ENCODE results near the gene SEM1.
A peak's percentile ranks its signal among the peaks of the same experiment; 100 is the strongest.
"Not testable (repeated sequence)": the region's sequence is repeated elsewhere in the genome, so short reads cannot be mapped to it uniquely, and the experiment has no call there.

The SEM1 gene

GRCh38 chr7:96722928-96723327 lies 13.3 kb upstream of the SEM1 start:
- not testable (repeated sequence) for ATAC-seq (replicated peaks; ENCODE audit: extremely low read depth, poor library complexity, severe bottlenecking); H3K4me3 Mint-ChIP-seq

DNA sequence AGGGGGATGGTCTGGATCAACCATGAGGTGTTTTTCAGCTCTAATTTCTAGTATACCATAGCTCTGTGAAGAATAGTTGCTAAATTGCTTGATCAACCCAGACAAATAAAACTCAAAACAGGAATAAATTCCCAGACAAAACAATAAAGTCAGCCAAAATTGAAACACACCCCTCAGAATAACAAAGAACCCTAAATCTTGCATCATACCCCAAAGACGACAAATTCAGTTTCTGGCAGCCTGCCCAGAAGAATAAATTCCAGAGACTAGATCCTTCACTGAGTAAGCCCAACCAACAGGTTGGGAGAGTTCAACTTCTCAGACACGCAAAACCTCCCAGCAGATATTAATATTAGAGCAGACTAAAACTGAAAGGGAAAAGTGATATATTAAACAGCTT lies 11.2 kb upstream of the SEM1 start:
- DNase-seq (ENCODE audit: low spot score in 2 of 2) (no peak), ATAC-seq (replicated peaks; ENCODE audit: extremely low read depth, poor library complexity, severe bottlenecking) (no peak)
- H3K36me3 Mint-ChIP-seq (ENCODE audit: insufficient read depth) = peaks cover 2% of the 10 kb centered on the region
- H3K4me3 Mint-ChIP-seq = no peak overlapping the region
- H3K27me3 Mint-ChIP-seq = peaks cover 70% of the 10 kb centered on the region
- no peak overlapping the region for H3K27ac Mint-ChIP-seq (ENCODE audit: low read depth)
- H3K4me1 Mint-ChIP-seq = no peaks in the 10 kb centered on the region
- no peaks in the 10 kb centered on the region for H3K9me3 Mint-ChIP-seq

More at GRCh38 chr7:96722928-96723327, 13.3 kb upstream of the SEM1 start:
- not testable (repeated sequence) for H3K36me3 Mint-ChIP-seq (ENCODE audit: insufficient read depth); H3K4me1 Mint-ChIP-seq; H3K27ac Mint-ChIP-seq (ENCODE audit: low read depth); H3K9me3 Mint-ChIP-seq; DNase-seq (ENCODE audit: low spot score in 2 of 2)
- H3K27me3 Mint-ChIP-seq = peaks cover 50% of the 10 kb centered on the region

- peaks cover 70% of the 10 kb centered on the region for H3K27me3 Mint-ChIP-seq
- DNase-seq (ENCODE audit: low spot score in 2 of 2) (no peak), ATAC-seq (replicated peaks; ENCODE audit: extremely low read depth, poor library complexity, severe bottlenecking) (no peak)
- no peak overlapping the region for H3K4me3 Mint-ChIP-seq
- H3K4me1 Mint-ChIP-seq = no peaks in the 10 kb centered on the region
- no peak overlapping the region for H3K27ac Mint-ChIP-seq (ENCODE audit: low read depth)
- no peaks in the 10 kb centered on the region for H3K9me3 Mint-ChIP-seq
- H3K36me3 Mint-ChIP-seq (ENCODE audit: insufficient read depth) = peaks cover 2% of the 10 kb centered on the region
These were observed 9.5 kb upstream of the SEM1 start for GRCh38 chr7:96719164-96719563.

GRCh38 chr7:96718107-96719003 lies 8.7 kb upstream of the SEM1 start:
- no peak for DNase-seq (ENCODE audit: low spot score in 2 of 2)
- peaks cover 69% of the 10 kb centered on the region for H3K27me3 Mint-ChIP-seq

GRCh38 chr7:96713037-96713436 lies 3.4 kb upstream of the SEM1 start:
- ATAC-seq (replicated peaks; ENCODE audit: extremely low read depth, poor library complexity, severe bottlenecking) = no peak
- no peak overlapping the region for H3K4me3 Mint-ChIP-seq

More at GRCh38 chr7:96718107-96719003, 8.7 kb upstream of the SEM1 start:
- Mint-ChIP-seq H3K4me1 (no peaks in the 10 kb centered on the region), H3K9me3 (no peaks in the 10 kb centered on the region), H3K36me3 (ENCODE audit: insufficient read depth) (peaks cover 2% of the 10 kb centered on the region), H3K4me3 (no peak overlapping the region), H3K27ac (ENCODE audit: low read depth) (no peak overlapping the region)
- no peak for ATAC-seq (replicated peaks; ENCODE audit: extremely low read depth, poor library complexity, severe bottlenecking)

DNA sequence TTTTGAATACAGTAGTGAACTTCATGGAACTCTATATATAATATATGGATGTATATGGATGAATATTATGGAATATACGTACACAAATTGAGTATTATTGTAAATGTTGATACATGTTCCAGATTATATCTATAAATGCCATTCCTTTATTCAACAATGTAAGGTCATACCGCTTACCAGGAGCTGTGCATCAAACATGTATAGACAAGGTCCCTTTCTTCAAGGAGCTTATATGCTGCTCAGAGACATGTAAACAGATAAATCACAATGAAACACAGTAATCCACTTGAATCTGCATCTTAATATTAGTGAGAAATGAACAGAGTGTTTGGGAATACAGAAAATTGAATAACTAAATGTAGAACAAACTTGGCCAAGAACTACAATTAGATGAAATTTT lies 898 bp upstream of the SEM1 start:
- ATAC-seq (replicated peaks; ENCODE audit: extremely low read depth, poor library complexity, severe bottlenecking) (no peak), DNase-seq (ENCODE audit: low spot score in 2 of 2) (no peak)
- Mint-ChIP-seq H3K36me3 (ENCODE audit: insufficient read depth) (peaks cover 14% of the 10 kb centered on the region), H3K4me3 (peak overlapping the region; percentile 93), H3K9me3 (no peaks in the 10 kb centered on the region), H3K4me1 (peaks cover 18% of the 10 kb centered on the region), H3K27ac (ENCODE audit: low read depth) (no peak overlapping the region), H3K27me3 (no peaks in the 10 kb centered on the region)

More at GRCh38 chr7:96713037-96713436, 3.4 kb upstream of the SEM1 start:
- Mint-ChIP-seq H3K27me3 (peaks cover 20% of the 10 kb centered on the region), H3K9me3 (no peaks in the 10 kb centered on the region), H3K36me3 (ENCODE audit: insufficient read depth) (peaks cover 5% of the 10 kb centered on the region), H3K4me1 (peaks cover 10% of the 10 kb centered on the region), H3K27ac (ENCODE audit: low read depth) (no peak overlapping the region)
- no peak for DNase-seq (ENCODE audit: low spot score in 2 of 2)

DNA sequence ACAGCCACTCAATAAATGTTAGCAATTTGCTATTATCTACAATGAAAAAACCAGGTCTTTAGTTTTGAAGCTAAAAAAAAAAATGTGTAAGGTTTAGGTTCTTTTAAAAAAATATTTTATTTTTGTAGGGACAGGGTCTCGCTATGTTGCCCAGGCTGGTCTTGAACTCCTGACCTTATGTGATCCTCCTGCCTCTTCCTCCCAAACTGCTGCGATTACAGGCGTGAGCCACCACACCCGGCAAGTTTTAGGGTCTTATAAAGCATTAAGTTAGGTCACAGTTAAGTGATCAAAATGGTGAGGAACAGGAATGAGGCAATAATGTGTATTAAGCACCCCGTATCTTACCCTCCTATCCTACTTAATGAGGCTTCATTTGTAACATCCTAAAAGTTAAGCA lies 774 bp downstream of the SEM1 start:
- ATAC-seq (replicated peaks; ENCODE audit: extremely low read depth, poor library complexity, severe bottlenecking) (peak; percentile 7), DNase-seq (ENCODE audit: low spot score in 2 of 2) (no peak)
- Mint-ChIP-seq H3K4me1 (peaks cover 27% of the 10 kb centered on the region), H3K36me3 (ENCODE audit: insufficient read depth) (peaks cover 14% of the 10 kb centered on the region), H3K27ac (ENCODE audit: low read depth) (peak overlapping the region; percentile 92), H3K4me3 (peak overlapping the region; percentile 93), H3K27me3 (no peaks in the 10 kb centered on the region), H3K9me3 (no peaks in the 10 kb centered on the region)

DNA sequence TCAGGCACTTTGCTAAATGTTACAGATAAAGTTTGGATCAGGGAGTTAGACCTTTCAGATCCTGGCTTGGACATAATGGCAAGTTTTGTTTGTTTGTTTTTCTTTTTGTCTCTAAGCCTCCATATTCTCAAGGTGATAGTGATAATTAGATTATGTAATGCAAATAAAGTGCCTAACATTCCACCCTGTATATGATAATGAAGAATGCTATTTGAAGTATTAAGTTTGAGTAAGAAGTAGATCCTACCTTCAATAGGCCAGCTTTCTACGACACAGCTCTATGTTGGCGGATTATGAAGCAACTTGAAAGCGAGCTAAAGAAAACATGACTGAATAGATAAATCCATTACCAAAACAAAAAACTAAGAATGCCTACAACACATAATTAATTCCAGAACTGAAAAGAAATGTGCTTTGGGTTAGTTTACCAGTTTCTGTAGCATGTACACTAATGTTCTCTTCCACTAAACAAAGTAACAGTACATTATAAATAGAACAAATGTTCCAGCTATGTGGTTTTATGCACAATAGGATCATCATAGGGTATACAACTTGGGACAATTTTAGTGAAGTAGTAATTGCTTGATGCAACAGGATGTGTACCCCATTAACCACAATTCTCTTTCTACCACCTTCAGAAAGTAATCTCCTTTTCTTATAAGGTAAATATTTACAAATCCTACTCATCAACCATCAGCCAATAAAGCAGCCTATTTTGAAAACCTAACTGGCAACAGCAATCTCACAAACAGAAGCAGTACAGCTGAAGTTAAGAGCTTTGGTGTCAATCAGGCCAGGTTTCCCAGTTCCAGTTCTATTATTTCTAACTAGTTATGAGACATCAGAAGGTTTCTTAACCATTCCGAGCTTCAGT lies 1.5 kb downstream of the SEM1 start:
- Mint-ChIP-seq H3K27me3 (no peaks in the 10 kb centered on the region), H3K4me3 (peak overlapping the region; percentile 93), H3K9me3 (no peaks in the 10 kb centered on the region), H3K36me3 (ENCODE audit: insufficient read depth) (peaks cover 14% of the 10 kb centered on the region), H3K27ac (ENCODE audit: low read depth) (peak overlapping the region; percentile 92), H3K4me1 (peaks cover 31% of the 10 kb centered on the region)
- ATAC-seq (replicated peaks; ENCODE audit: extremely low read depth, poor library complexity, severe bottlenecking) = no peak
- DNase-seq (ENCODE audit: low spot score in 2 of 2) = no peak

DNA sequence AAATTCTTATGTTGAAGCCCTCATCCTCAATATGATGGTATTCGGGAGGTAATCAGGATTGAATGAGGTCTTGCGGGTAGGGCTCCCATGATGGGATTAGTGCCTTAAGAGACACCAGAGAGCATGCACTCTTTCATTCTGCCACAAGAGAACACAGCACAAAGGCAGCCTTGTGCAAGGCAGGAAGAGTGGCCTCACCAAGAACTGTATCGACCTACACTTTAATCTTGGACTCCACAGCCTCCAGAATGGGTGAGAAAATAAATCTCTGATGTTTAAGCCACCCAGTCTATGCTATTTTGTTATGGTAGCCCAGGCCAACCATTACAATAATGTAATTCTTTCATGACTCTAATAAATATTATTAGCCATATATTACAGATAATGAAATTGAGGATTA lies 8.4 kb downstream of the SEM1 start:
- Mint-ChIP-seq H3K27ac (ENCODE audit: low read depth) (peak overlapping the region; percentile 70), H3K36me3 (ENCODE audit: insufficient read depth) (peaks cover 1% of the 10 kb centered on the region), H3K9me3 (no peaks in the 10 kb centered on the region), H3K27me3 (no peaks in the 10 kb centered on the region), H3K4me1 (peaks cover 64% of the 10 kb centered on the region), H3K4me3 (no peak overlapping the region)
- ATAC-seq (replicated peaks; ENCODE audit: extremely low read depth, poor library complexity, severe bottlenecking) (no peak), DNase-seq (ENCODE audit: low spot score in 2 of 2) (no peak)

DNA sequence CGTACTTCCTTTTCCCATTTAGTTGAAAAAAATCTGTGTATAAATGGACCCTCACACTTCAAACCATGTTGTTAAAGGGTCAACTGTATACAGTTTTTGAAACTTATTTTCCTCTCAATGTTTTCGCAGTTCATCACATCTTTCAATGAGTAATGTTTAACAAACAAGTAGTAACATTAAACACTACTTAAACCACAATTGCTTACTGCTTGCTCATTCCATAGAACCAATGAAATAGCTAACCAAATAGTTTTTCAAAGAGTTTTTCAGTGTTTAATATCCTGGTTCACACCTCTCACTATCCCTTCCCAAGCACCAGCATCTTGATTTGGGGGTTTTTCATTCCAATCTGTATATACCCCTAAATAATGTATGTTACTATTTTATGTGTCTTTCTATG lies 9.1 kb downstream of the SEM1 start:
- DNase-seq (ENCODE audit: low spot score in 2 of 2) (no peak), ATAC-seq (replicated peaks; ENCODE audit: extremely low read depth, poor library complexity, severe bottlenecking) (no peak)
- no peak overlapping the region for H3K4me3 Mint-ChIP-seq
- H3K36me3 Mint-ChIP-seq (ENCODE audit: insufficient read depth) = peaks cover 1% of the 10 kb centered on the region
- no peak overlapping the region for H3K27ac Mint-ChIP-seq (ENCODE audit: low read depth)
- H3K9me3 Mint-ChIP-seq = no peaks in the 10 kb centered on the region
- H3K27me3 Mint-ChIP-seq = no peaks in the 10 kb centered on the region
- peaks cover 64% of the 10 kb centered on the region for H3K4me1 Mint-ChIP-seq

GRCh38 chr7:96699219-96699871 lies 10.3 kb downstream of the SEM1 start:
- Mint-ChIP-seq H3K9me3 (no peaks in the 10 kb centered on the region), H3K4me1 (peaks cover 65% of the 10 kb centered on the region), H3K36me3 (ENCODE audit: insufficient read depth) (peaks cover 3% of the 10 kb centered on the region), H3K27ac (ENCODE audit: low read depth) (peak overlapping the region; percentile 20), H3K4me3 (no peak overlapping the region), H3K27me3 (no peaks in the 10 kb centered on the region)
- DNase-seq (ENCODE audit: low spot score in 2 of 2) (no peak), ATAC-seq (replicated peaks; ENCODE audit: extremely low read depth, poor library complexity, severe bottlenecking) (no peak)

DNA sequence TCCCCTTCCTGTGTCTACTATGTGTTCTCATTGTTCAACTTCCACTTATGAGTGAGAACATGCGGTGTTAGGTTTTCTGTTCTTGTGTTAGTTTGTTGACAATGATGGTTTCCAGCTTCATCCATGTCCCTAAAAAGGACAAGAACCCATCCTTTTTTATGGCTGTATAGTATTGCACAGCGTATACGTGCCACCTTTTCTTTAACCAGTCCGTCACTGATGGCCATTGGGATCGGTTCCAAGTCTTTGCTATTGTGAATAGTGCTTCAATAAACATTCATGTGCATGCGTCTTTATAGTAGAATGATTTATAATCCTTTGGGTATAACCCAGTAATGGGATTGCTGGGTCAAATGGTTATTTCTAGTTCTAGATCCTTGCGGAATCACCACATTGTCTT lies 11.2 kb downstream of the SEM1 start:
- H3K9me3 Mint-ChIP-seq; H3K27ac Mint-ChIP-seq (ENCODE audit: low read depth); H3K36me3 Mint-ChIP-seq (ENCODE audit: insufficient read depth); ATAC-seq (replicated peaks; ENCODE audit: extremely low read depth, poor library complexity, severe bottlenecking); DNase-seq (ENCODE audit: low spot score in 2 of 2); H3K4me3 Mint-ChIP-seq; H3K27me3 Mint-ChIP-seq: not testable (repeated sequence)
- H3K4me1 Mint-ChIP-seq = peaks cover 60% of the 10 kb centered on the region

Measured in central memory CD8-positive, alpha-beta T cell (primary cell).